Psoas muscle (tissue), 8 donors: Measurements from ENCODE around the gene EIF2S2. TPM values are rescaled to one million over a fixed set of nuclear protein-coding genes. Genes with fewer than 3 reads are reported as not detected.

Source experiments
- ATAC-seq, 4 donors: fragments of 200-7000 bp; cut with Tn5 transposase; one replicate each; pipeline ENCODE4 v1.9.1; 2020; ENCODE audit warnings: moderate library complexity in 3 of 4, mild to moderate bottlenecking in 2 of 4
- DNase-seq, 2 donors: peaks; one replicate each; pipeline ENCODE4 v3.0.0-alpha.2; 2020
- H3K27ac ChIP-seq: fragments of 200-600 bp; one replicate; pipeline ENCODE4 v1.8.0; 2022
- H3K27me3 ChIP-seq, 3 donors: fragments of 200-600 bp in 1 of 3; one replicate each; pipeline versions ENCODE4 v1.6.1 to v1.8.0; 2013 to 2022; ENCODE audit warnings: low read length in 2 of 3, mild to moderate bottlenecking in 2 of 3, moderate library complexity in 1 of 3; ENCODE audit not compliant: insufficient read depth in 3 of 3
- H3K36me3 ChIP-seq, 2 donors: fragments of 200-600 bp in 1 of 2; one replicate each; pipeline versions ENCODE4 v1.6.1 to v1.8.0; 2013 to 2022; ENCODE audit warnings: low read depth in 1 of 2, mild to moderate bottlenecking in 1 of 2, moderate library complexity in 1 of 2; ENCODE audit not compliant: insufficient read depth in 1 of 2
- H3K4me1 ChIP-seq: fragments of 200-600 bp; one replicate; pipeline ENCODE4 v1.8.0; 2022
- H3K4me3 ChIP-seq: fragments of 200-600 bp; one replicate; pipeline ENCODE4 v1.8.0; 2022; ENCODE audit warnings: mild to moderate bottlenecking
- H3K9me3 ChIP-seq: fragments of 200-600 bp; one replicate; pipeline ENCODE4 v1.8.0; 2022
- CTCF ChIP-seq: fragments of 200-600 bp; IDR thresholded peaks from one replicate; pipeline ENCODE4 v1.8.0; 2022; ENCODE audit warnings: antibody characterized with exemption
- WGBS, 3 donors: extraction: QIAGEN DNeasy Blood & Tissue Kit; methylation state at CpG; one replicate each; pipeline versions ENCODE4 v1.1.6 to v1.1.7; 2013; 5-methylcytosine and 5-hydroxymethylcytosine counted together
- intact Hi-C, 2 donors: fragments of 100-400 bp; cut with DNase I; formaldehyde crosslinking; loops; one replicate each; pipeline versions ENCODE4 v1.11.0 to v1.14.2; 2022
- polyA plus RNA-seq, 3 donors: library from polyadenylated mRNA; stranded (reverse); fragments of 200-250 nt; gene quantifications; one replicate each; pipeline ENCODE4 v1.2.3, GENCODE V29; 2013
- total RNA-seq, 4 donors: library from RNA; stranded (reverse); fragmentation: NEBNext Ultra II Directional in 2 of 4; extraction: Animal tissue kit (Norgen Biotek cat#: 25700) in 2 of 4; gene quantifications; one replicate each; pipeline versions ENCODE4 v1.2.1 to v1.2.4, GENCODE V29; 2021 to 2023
- donor health status: healthy with polysubstance abuse.
- donor health status: DM: no; HTN: no; CAD: no; lungs with moderate emphysema.
- donor health status: Bipolar disorder and iron deficiency.
- donor health status: healthy.
- donor health status: DM: yes; HTN: yes; CAD: no.
- donor health status: DM: no; HTN: no; CAD: no.
- donor health status: DM: no; HTN: no; CAD: no.
- donor health status: DM: yes; HTN: yes; CAD: no.

Gene EIF2S2
- total and polyA plus RNA-seq, 7 donors = 49.4 to 219 (median 88.9) TPM

- Histone ChIP-seq H3K9me3 (no peaks in the 10 kb centered on the region), H3K27me3 (no peaks in the 10 kb centered on the region), H3K36me3 (no peaks in the 10 kb centered on the region), H3K27ac (no peak overlapping the region), H3K4me1 (peaks cover 8% of the 10 kb centered on the region), H3K4me3 (no peak overlapping the region)
- no peak for DNase-seq
- no peak for ATAC-seq
- intact Hi-C loops = loop anchor here in 1 of 2 donors (5.0 kb wide), 1 partner anchor 49 kb away; no protein-coding TSS in a partner anchor
- no peak for TF ChIP-seq CTCF
Measured at GRCh38 chr20:34061695-34062094, 50.3 kb downstream of the EIF2S2 start.

- DNase-seq = no peak
- H3K27me3 ChIP-seq = no peaks in the 10 kb centered on the region
- ATAC-seq = no peak
- 79 to 95% (median 84%) methylated on average over 1 of the region's 1 CpG for WGBS, 3 donors
- no peak for TF ChIP-seq CTCF
- H3K9me3 ChIP-seq = no peaks in the 10 kb centered on the region
- peaks cover 8% of the 10 kb centered on the region for H3K4me1 ChIP-seq
- no peak overlapping the region for H3K27ac ChIP-seq
- H3K36me3 ChIP-seq = no peaks in the 10 kb centered on the region
- intact Hi-C loops = loop anchor here in 1 of 2 donors (5.0 kb wide), 1 partner anchor 49 kb away; no protein-coding TSS in a partner anchor
- H3K4me3 ChIP-seq = no peak overlapping the region
Measured at GRCh38 chr20:34060970-34061369, 51.1 kb downstream of the EIF2S2 start.

GRCh38 chr20:34058831-34059230 lies 53.2 kb downstream of the EIF2S2 start:
- TF ChIP-seq CTCF = no peak
- no peaks in the 10 kb centered on the region for H3K4me1 ChIP-seq
- no peak overlapping the region for H3K27ac ChIP-seq
- DNase-seq (no peak), ATAC-seq (no peak)
- WGBS, 3 donors = 14 to 32% (median 25%) methylated on average over 1 of the region's 1 CpG
- H3K4me3 ChIP-seq = no peak overlapping the region
- no peaks in the 10 kb centered on the region for H3K36me3 ChIP-seq
- no peaks in the 10 kb centered on the region for H3K9me3 ChIP-seq
- no peaks in the 10 kb centered on the region for H3K27me3 ChIP-seq
- intact Hi-C loops = no loop called here

- H3K27ac ChIP-seq = no peak overlapping the region
- H3K4me3 ChIP-seq = no peak overlapping the region
- peaks cover 6% of the 10 kb centered on the region for H3K4me1 ChIP-seq
- 62 to 88% (median 86%) methylated on average over 1 of the region's 1 CpG for WGBS, 3 donors
- intact Hi-C loops = no loop called here
- no peaks in the 10 kb centered on the region for H3K9me3 ChIP-seq
- H3K36me3 ChIP-seq = no peaks in the 10 kb centered on the region
- no peak for TF ChIP-seq CTCF
- no peak for ATAC-seq
- DNase-seq = no peak
- no peaks in the 10 kb centered on the region for H3K27me3 ChIP-seq
Measured at GRCh38 chr20:34055290-34055689, 56.8 kb downstream of the EIF2S2 start.

GRCh38 chr20:34052414-34052813 lies 59.6 kb downstream of the EIF2S2 start:
- WGBS, 3 donors = 54 to 75% (median 65%) methylated on average over 2 of the region's 2 CpGs
- H3K36me3 ChIP-seq = no peaks in the 10 kb centered on the region
- H3K27ac ChIP-seq = no peak overlapping the region
- TF ChIP-seq CTCF = no peak
- H3K27me3 ChIP-seq = no peaks in the 10 kb centered on the region
- intact Hi-C loops = no loop called here
- ATAC-seq (no peak), DNase-seq (no peak)
- no peaks in the 10 kb centered on the region for H3K9me3 ChIP-seq
- no peak overlapping the region for H3K4me3 ChIP-seq
- H3K4me1 ChIP-seq = peaks cover 16% of the 10 kb centered on the region
